Fibroblast of gingiva (primary cell): ENCODE data around the gene SLC27A3.

Experiments used
- DNase-seq: peaks from one replicate; pipeline ENCODE4 v3.0.0-alpha.2; 2011; ENCODE audit warnings: low read depth

Gene SLC27A3, protein sequence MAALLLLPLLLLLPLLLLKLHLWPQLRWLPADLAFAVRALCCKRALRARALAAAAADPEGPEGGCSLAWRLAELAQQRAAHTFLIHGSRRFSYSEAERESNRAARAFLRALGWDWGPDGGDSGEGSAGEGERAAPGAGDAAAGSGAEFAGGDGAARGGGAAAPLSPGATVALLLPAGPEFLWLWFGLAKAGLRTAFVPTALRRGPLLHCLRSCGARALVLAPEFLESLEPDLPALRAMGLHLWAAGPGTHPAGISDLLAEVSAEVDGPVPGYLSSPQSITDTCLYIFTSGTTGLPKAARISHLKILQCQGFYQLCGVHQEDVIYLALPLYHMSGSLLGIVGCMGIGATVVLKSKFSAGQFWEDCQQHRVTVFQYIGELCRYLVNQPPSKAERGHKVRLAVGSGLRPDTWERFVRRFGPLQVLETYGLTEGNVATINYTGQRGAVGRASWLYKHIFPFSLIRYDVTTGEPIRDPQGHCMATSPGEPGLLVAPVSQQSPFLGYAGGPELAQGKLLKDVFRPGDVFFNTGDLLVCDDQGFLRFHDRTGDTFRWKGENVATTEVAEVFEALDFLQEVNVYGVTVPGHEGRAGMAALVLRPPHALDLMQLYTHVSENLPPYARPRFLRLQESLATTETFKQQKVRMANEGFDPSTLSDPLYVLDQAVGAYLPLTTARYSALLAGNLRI

DNA sequence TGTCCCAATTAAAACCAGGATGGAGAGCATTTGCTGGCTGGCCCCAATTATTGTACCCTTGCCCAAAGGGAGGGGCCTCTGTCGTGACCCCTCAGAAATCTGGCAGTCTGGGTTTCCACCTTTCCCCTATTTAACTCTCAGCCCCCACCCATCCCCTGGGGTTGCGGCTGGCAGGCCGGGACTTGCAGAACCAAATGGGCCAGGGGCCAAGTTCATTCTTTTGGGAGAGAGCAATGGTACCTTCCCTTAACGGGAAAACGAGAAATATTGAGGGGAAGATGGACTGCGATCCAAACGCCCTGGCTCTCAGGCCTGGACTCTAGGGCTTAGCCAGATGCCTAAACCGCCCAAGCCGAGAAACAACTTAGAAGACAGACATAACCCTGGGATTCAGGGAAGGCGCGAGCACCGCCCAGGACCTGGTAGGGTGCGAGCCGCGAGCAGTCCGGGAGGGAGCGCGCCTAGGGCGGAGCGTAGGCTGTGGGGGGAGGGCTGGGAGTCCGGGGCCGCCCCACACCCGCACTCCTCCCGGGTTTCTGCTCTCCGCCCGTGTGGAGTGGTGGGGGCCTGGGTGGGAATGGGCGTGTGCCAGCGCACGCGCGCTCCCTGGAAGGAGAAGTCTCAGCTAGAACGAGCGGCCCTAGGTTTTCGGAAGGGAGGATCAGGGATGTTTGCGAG, at the start of gene SLC27A3:
TSS of gene SLC27A3 (plus strand) at position 628 of the 678 bp plus-strand sequence. CDS start 91 bp downstream, outside the sequence.
- DNase-seq: peak; percentile 69

DNA sequence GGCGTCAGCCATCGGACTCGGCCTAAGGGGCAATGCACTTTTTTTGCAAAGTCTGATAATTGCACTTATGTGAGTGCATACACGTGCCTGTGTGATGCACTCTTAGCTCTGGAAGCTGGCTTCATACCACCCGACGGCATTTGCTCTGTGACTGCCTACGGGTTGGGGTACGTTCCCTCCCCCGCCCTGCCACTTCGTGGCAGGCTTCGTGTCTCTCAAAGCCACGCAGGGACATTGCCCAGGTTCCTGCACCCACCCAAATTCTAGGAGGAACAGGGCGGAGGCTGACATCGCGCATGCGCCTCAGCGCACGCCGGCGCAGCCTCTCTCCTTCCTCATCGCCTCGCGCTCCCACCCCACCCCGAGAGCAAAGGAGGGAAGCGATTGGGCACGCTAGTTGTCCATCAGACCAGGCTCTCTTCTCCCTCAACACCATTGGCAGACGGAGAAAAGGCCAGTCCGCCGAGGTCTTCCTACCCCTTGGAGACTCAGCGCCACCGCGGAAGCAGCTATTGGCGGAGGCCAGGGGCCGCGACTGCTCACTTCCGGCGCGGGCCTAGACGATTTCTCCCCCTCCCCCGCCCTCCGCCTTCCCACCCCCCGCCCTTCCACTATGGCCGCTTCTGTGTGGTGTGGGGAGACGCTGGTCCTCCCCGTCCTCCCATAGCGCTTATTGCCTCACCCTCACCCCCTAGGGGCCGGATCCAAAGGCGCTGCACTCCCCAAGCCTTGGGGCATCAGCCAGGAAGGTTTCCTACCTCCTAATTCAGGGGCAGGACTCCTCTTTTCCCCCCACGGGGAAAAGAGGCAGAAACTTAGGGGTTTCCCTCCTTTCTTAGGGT, 47.5 kb upstream of the SLC27A3 start, which contains the start of gene INTS3:
TSS of gene INTS3 (plus strand) at position 588 of the 842 bp plus-strand sequence. CDS start 585 bp downstream, outside the sequence.
- peak; percentile 100 for DNase-seq

GRCh38 chr1:153728305-153729066, 46.7 kb upstream of the SLC27A3 start:
- DNase-seq: peak; percentile 40

DNA sequence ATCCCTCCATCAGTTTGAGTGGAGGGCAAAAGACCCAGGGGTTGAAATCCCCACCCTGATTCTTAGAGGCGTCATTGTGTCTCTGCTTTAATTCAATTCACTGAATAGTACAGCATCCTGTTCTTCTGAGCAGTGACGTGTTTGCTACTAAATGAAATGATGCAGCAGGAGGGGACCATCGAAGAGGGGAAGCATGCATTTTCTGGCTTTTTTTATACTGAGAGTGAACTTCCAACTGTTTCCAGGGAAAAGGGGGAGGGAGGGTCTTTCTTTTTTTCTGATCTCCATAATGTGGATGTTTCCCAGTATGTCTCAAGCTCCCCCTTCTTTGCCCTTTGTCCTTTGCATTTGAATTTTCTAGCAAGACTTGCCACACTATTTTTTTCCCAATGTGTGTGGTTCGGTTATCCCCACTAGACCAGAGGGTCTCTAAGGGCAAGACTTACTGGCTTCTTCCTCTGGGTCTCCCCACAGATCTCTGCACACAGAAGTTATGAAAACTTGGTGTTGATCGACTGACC, 44.7 kb upstream of the SLC27A3 start:
- no peak for DNase-seq

GRCh38 chr1:153733970-153734369, 41.2 kb upstream of the SLC27A3 start:
- no peak for DNase-seq

GRCh38 chr1:153734396-153735089, 40.7 kb upstream of the SLC27A3 start:
- DNase-seq: no peak

DNA sequence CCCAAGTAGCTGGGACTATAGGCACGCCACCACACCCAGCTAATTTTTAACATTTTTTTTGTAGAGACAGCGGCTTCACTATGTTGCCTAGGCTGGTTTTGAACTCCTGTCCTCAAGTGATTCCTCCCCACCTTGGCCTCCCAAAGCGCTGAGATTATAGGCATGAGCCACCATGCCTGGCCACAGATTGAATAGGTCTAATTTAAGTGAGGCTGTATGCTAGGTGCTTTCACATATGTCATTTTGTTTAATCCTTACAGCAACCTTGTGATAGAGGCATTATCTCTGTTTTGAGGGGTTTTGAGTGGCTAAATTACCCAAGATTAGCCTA, 40.2 kb upstream of the SLC27A3 start:
- no peak for DNase-seq

DNA sequence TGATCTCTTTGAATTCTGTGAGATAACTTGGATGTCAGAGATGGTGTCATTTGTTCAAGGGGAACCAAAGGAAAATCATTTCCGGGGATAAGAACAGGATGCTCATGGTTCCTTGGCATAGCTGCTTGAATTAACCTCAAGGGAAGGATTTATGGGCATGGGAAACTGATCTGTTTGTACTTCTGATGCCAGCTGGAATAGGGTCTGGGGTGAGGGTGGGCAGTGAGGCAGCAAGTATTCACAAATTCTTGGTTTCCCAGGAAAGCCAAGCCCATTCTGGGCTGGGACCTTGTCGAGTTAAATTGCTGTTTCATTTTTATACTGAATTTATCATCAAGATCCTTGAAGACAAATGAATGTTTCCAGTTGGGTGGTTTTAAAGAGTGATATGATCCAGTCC, 33.2 kb upstream of the SLC27A3 start:
- no peak for DNase-seq

DNA sequence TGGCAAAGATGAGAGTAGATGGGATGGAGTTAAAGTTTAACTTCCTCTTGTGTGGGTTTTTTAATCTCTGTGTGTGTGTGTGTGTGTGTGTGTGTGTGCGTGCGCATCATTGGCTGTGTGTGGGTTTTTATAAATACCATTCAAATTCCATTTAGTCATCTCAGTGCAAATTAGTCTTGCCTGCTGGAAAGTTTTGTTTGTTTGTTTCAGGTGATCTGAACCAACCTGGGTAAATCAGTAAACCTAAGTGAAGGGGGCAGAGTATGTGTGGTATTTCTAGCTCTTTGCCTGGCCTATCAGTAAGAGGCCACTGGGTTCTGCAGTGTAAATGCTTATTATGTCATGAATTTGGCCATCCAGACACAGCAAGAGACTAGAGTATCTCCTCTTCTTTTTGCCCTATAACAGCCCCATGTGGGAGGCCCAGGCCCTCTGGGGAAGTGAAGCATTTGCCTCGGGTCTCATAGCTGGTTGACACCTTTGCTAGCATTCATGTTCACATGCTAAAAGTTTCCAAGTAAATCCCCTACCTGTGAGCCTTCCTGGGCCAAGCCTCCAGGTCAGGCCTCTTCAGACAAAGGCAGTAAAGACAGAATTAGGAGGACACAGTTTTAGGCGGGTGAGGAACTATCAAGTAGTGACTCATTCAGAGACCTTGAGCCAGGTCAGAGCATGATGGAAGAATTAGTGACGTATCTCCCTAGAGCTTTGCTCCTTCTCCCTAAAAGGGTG, 32.6 kb upstream of the SLC27A3 start:
- peak; percentile 14 for DNase-seq

GRCh38 chr1:153745417-153745816, 29.8 kb upstream of the SLC27A3 start:
- DNase-seq: no peak

DNA sequence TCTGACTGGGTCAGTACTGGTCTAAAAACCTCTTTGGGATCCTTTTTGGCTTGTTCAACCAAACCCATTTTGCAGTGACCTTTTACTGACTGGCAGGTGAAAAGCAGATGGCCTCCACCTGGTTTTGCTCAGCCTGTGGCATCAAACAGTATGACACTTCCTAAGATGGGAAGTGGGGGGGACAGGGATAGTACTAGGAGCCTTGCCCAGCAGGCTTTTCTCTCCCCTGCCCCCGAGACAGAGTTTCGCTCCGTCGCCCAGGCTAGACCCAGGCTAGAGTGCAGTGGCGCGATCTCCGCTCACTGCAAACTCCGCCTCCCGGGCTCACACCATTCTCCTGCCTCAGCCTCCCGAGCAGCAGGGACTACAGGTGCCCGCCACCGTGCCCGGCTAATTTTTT, 29.0 kb upstream of the SLC27A3 start:
- DNase-seq: no peak

DNA sequence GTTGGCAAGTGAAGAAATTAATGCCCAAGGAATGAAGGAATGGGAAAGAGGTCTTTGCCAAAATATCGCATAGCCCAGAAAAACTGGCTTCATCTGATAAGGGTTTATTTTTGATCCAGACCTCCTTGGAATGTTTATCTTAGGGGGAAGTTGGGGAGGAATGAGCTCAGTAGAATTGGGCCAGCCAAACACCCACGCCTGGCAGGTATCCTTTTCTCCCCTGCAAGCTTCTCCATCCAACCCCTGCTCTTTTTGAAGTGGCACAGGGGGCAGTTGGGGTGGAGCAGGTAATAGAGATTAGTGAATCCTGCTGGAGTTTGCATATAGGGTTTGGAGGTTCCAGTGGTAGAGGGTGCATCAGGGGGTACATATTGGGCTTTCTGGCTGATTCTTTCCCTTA, 26.3 kb upstream of the SLC27A3 start:
- no peak for DNase-seq

- peak; percentile 79 for DNase-seq
Observed at GRCh38 chr1:153749408-153750005, 25.7 kb upstream of the SLC27A3 start.

- peak; percentile 54 for DNase-seq
Observed at GRCh38 chr1:153750026-153750995, 24.9 kb upstream of the SLC27A3 start.

DNA sequence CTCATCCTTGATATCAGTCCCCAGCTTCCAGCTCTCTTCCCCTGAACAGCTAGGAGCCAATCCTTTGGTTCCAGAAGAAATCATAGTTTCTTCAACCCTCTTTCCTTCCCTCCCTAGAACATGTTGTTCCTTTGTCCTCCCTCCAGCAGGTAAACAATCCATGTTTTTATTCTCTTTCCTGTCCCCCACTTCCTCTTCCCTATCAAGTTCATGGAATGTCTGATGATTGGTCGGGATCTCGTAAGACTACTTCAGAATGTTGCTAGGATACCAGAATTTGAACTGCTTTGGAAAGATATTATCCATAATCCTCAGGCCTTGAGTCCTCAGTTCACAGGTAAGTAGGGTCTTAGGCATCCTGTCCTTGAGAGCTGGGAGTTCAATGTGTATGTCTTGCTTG, 23.1 kb upstream of the SLC27A3 start:
- no peak for DNase-seq

- DNase-seq: peak; percentile 41
Observed at GRCh38 chr1:153752571-153753195, 22.5 kb upstream of the SLC27A3 start.

- DNase-seq: no peak
Observed at GRCh38 chr1:153754266-153754665, 20.9 kb upstream of the SLC27A3 start.
